Fibroblast of the aortic adventitia (primary cell): ENCODE data around the gene CTDSP1. TPM values are rescaled to one million over a fixed set of nuclear protein-coding genes. Genes with fewer than 3 reads are reported as not detected.

ENCODE experiments used
- DNase-seq: peaks from one replicate; pipeline ENCODE4 v3.0.0-alpha.2; 2010; ENCODE audit warnings: low read depth
- H3K4me3 ChIP-seq: 2 replicates; pipeline ENCODE4 v1.5.1; 2011; ENCODE audit warnings: low read depth, mild to moderate bottlenecking, control low read depth, low read length, moderate library complexity
- total RNA-seq: library from RNA; depleted of rRNA; stranded (reverse); fragments of >200 nt; gene quantifications from 2 replicates; pipeline ENCODE4 v1.2.3, GENCODE V29; 2012; ENCODE audit warnings: low replicate concordance
- TF ChIP-seq, protein P1 (sequence below): IDR thresholded peaks from 2 replicates; pipeline ENCODE4 v1.5.1; 2011; ENCODE audit warnings: mild to moderate bottlenecking, low read length, control low read depth, inconsistent platforms; ENCODE audit not compliant: insufficient read depth

CTDSP1 gene
- total RNA-seq, 1 donor: 70.4 TPM

DNA sequence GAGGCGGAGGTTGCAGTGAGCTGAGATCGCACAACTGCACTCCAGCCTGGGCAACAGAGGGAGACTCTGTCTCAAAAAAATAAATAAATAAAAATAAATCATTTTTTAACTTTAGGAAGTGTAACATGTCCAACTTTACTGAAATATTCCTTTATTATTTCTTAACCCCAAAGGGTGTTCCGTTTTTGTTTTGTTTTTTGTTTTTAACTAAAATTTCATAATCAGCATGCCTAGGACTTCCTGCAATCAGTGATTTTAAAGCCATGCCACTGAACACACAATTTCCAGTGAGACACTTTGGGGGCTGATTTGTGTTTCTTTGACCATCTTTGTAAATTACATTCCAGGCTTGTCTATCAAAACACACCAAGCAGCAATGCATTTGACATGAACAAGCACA lies 35.9 kb upstream of the CTDSP1 start:
- no peak for DNase-seq
- H3K4me3 ChIP-seq: no peak overlapping the region
- TF ChIP-seq, protein P1, sequence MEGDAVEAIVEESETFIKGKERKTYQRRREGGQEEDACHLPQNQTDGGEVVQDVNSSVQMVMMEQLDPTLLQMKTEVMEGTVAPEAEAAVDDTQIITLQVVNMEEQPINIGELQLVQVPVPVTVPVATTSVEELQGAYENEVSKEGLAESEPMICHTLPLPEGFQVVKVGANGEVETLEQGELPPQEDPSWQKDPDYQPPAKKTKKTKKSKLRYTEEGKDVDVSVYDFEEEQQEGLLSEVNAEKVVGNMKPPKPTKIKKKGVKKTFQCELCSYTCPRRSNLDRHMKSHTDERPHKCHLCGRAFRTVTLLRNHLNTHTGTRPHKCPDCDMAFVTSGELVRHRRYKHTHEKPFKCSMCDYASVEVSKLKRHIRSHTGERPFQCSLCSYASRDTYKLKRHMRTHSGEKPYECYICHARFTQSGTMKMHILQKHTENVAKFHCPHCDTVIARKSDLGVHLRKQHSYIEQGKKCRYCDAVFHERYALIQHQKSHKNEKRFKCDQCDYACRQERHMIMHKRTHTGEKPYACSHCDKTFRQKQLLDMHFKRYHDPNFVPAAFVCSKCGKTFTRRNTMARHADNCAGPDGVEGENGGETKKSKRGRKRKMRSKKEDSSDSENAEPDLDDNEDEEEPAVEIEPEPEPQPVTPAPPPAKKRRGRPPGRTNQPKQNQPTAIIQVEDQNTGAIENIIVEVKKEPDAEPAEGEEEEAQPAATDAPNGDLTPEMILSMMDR: no peak

DNA sequence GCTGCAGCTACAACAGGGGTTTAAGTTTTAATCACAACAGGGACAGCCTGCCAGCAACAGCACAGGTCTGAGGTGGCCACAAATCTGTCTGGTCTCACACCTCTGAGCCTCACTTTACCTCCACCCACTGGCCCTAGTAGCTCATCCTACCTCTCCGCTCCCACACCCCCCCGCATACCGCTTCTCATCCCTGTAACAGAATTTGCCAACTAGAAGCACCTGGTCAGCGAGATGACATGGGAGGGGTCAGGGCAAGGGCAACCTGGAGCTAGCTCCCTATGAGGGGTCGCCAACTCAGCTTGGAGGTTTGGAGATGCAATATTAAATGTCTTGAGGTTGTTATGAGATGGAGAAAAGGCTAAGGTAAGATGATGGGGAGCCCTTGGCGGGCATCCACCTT lies 35.5 kb upstream of the CTDSP1 start:
- DNase-seq: no peak
- H3K4me3 ChIP-seq: no peak overlapping the region
- TF ChIP-seq, protein P1: no peak

DNA sequence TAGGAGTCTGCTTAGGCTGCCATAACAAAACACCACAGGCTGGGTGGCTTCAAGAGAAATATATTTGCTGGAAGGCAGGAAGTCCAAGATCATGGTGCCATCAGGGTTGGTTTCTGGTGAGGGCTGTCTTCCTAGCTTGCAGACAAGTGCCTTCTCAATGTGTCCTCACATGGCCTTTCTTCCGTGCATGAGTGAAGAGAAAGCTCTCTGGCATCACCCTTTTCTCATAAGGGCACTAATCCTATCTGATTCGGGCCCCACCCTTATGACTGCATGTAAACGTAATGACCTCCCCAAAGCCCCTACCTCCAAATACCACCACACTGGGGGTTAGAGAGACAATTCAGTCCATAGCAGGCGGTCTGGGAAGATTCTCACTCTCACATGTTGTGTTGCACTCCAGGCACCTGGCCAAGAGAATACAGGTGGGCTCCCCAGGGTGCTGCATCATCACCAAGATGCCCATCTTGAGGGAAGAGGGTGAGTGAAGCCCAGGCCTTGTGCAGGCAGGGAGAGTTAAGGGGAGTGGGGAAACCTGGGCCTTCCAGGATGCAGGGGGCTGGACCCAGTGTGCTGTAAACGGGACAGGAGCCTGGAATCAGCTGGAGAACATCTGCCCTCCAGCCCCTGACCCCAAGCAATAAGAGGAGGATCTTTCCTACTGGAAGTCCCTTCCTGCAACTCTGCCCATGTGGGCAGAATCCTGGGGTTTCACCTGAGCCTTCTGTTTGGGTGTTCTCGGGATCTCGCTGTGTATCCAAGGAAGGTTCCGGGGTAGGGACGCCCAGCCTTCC lies 32.9 kb upstream of the CTDSP1 start:
- DNase-seq: no peak
- TF ChIP-seq, protein P1: no peak
- H3K4me3 ChIP-seq: no peak overlapping the region

DNA sequence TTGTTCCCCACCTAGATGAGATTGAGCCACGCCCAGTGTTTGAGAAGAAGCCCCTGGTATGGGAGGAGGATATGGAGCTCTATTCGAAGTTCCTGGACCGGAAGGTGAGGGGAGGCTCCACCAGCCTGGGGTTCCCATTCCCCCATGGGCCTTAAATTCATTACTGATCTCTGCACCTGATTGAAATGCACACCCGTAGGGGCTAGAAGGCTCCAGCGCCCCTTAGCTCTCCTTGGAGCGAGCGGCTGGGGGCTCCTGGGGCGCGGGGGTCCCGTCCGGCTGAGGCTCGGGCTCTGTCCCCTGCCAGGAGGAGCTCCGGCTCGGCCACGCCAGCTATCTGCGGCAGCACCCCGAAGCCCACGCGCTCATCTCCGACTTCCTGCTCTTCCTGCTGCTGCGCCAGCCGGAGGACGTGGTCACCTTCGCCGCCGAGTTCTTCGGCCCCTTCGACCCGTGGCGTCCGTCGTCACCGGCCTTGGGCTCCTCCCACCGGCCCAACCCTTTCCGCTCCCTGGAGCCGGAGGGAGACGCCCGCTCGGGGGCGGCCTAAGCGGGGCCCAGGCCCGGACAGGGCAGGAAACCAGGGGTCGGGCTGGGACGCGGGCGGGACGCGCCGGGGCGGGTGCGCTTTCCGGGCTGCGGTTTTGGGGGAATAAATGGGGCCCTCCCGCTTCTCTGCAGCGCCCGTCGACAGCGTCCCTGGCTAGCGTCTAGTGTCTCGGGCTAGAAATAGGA lies 32.1 kb upstream of the CTDSP1 start:
- peak overlapping the region; percentile 60 for H3K4me3 ChIP-seq
- peak; percentile 37 for DNase-seq
- TF ChIP-seq, protein P1: no peak

DNA sequence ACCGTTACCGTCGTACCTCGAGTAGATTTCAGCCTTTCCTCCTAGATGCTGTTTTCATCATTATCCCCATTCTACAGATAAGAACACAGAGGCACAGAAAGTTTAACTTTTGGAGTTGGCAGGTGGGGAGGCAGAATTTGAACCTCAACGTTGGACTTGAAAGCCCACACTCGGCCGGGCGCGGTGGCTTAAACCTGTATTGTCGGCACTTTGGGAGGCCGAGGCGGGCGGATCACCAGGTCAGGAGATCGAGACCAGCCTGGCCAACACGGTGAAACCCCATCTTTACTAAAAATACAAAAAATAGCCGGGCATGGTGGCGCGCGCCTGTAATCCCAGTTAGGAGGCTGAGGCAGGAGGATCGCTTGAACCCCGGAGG lies 31.5 kb upstream of the CTDSP1 start:
- TF ChIP-seq, protein P1: no peak
- no peak for DNase-seq
- peak overlapping the region; percentile 60 for H3K4me3 ChIP-seq

DNA sequence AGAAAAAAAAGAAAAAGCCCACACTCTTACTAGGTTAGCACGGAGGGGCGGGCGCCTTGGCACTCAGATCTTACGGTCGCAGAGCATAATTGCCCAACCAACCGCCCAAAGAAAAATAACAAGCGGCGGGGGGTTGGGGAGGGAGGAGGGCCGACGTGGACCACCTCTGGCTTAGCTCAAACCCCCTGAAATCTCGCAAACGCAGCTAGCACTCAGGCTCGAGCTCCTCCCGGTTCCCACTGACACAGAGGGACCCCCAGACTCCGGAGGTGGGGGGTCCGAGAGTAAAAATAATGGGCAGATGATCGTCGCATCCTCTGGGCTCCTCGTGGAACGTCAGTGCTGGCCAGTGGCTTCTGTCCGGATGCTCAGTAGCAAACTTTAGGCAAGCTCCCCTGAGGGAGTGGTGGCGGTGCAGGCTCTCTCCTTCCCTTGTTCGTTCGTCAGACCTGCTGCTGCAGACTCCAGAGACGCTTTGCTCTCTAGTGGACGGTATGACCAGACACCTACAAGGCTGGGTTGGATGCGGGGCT lies 31.0 kb upstream of the CTDSP1 start:
- no peak overlapping the region for H3K4me3 ChIP-seq
- DNase-seq: no peak
- TF ChIP-seq, protein P1: no peak
